Uterus (tissue), 2 donors: ENCODE data around the gene OMA1.

Experiments used
- CTCF ChIP-seq, 4 experiments: fragments of 200-600 bp in 2 of 4; fragments of 450-650 bp in 2 of 4; sonication (generic) in 2 of 4; IDR thresholded peaks; one replicate each; pipeline ENCODE4 v1.5.1; 2016 to 2019; ENCODE audit warnings: antibody characterized with exemption in 4 of 4, mild to moderate bottlenecking in 2 of 4, moderate library complexity in 1 of 4
- POLR2A ChIP-seq, 2 donors: fragments of 450-650 bp; IDR thresholded peaks; one replicate each; pipeline ENCODE4 v1.6.1; 2016; ENCODE audit warnings: antibody characterized with exemption in 2 of 2, mild to moderate bottlenecking in 1 of 2, moderate library complexity in 1 of 2

GRCh38 chr1:58443986-58444868 lies 102.3 kb downstream of the OMA1 start:
- TF ChIP-seq CTCF (IDR thresholded peaks at IDR 0.05): no peak
- no peak for TF ChIP-seq POLR2A (IDR thresholded peaks at IDR 0.05)
